GM19324 (cell line): ENCODE data around the gene CEP70.
"Not testable (repeated sequence)": the region's sequence is repeated elsewhere in the genome, so short reads cannot be mapped to it uniquely, and the experiment has no call there.

Experiments
- ATAC-seq: cut with Tn5 transposase; IDR thresholded peaks from one replicate; pipeline ENCODE4 v1.9.1; 2021; ENCODE audit warnings: mild to moderate bottlenecking, moderate library complexity; ENCODE audit not compliant: unreplicated experiment, low FRiP score

The CEP70 gene

GRCh38 chr3:138594150-138594934 is at the start of gene CEP70:
Gene CEP70, minus strand, starts transcription at chr3:138594260. Its CDS starts 21,333 bp downstream, at chr3:138572927.
- peak; percentile 94 for ATAC-seq

- ATAC-seq = no peak
Observed at GRCh38 chr3:138642927-138643253, 48.8 kb upstream of the CEP70 start.

- no peak for ATAC-seq
Observed at GRCh38 chr3:138642226-138642926, 48.3 kb upstream of the CEP70 start.

DNA sequence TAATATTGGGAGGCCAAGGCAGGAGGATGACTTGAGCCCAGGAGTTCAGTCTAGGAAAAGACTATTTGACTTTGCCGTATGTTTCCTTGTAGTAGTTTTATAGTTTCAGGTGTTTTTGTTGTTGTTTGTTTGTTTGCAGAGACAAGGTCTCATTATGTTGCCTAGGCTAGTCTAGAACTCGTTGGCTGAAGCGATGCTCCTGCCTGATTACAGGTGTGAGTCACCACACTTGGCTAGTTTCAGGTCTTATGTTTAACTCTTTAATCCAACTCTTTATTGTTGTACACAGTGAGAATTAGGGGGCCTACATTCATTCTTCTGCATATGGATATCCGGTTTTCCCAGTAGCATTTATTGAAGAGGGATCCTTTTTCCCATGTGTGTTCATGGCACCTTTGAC is 46.5 kb upstream of the CEP70 start:
- ATAC-seq = no peak

DNA sequence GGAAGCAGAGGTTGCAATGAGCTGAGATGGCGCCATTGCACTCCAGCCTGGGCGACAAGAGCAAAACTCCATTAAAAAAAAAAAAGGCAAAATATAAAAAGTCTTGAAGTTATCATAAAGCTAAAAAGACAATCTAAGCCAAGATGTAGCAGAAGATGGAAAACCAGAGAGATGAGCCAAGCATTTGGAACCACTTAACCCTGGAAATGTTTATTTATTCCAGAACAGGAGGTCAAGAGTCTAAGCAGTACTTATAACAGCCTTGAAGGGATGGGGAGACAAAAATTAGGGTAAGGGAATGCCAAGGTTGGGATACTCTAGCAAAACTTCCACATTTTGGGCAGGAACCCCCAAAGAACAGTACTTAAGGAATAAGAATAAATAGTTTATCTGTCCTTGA is 44.6 kb upstream of the CEP70 start:
- ATAC-seq = no peak

DNA sequence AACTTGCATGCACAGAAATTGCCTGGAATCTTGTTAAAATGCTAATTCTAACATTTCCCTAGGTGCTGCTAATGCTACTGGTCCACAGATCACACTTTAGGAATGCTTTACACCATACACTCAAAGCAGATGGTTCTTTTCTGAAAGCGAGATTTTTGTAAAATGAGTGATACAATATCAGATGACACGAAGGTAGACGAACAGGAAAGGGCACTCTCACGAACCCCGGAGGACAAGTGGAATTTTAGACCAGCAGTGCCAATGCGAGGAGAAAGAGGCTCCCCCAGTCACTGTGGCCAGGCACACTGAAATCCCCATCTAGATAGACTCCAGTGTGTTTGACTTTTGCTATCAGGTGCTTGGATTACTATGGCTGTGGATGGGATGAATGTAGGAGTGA is 35.5 kb upstream of the CEP70 start:
- ATAC-seq = no peak

GRCh38 chr3:138625707-138626365 is 31.8 kb upstream of the CEP70 start:
- ATAC-seq = no peak

- no peak for ATAC-seq
Observed at GRCh38 chr3:138624518-138624917, 30.5 kb upstream of the CEP70 start.

DNA sequence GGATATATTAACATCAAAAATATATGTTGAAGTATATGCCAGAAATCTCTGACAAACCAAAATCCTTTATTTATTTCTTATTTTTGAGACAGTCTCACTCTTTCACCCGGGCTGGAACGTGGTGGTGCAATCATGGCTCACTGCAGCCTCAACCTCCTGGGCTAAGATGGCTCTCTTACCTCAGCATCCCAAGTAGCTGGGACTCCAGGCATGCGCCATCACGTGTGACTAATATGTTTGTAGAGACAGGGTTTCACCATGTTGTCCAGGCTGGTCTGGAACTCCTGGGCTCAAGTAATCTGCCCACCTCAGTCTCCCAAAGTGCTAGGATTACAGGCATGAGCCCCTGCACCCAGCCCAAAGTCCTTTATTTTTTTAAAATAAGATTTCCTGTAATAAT is 26.4 kb upstream of the CEP70 start:
- no peak for ATAC-seq

GRCh38 chr3:138615462-138615861 is 21.4 kb upstream of the CEP70 start:
- ATAC-seq = no peak

GRCh38 chr3:138609898-138610266 is 15.8 kb upstream of the CEP70 start:
- ATAC-seq = no peak

GRCh38 chr3:138608322-138609135 is 14.5 kb upstream of the CEP70 start, which contains the start of gene FAIM:
Gene FAIM, plus strand, starts transcription at chr3:138608771. Its CDS starts 10,956 bp downstream, at chr3:138619727.
- peak; percentile 72 for ATAC-seq

GRCh38 chr3:138604106-138604595 is 10.1 kb upstream of the CEP70 start:
- not testable (repeated sequence) for ATAC-seq

- ATAC-seq = not testable (repeated sequence)
Observed at GRCh38 chr3:138601661-138602060, 7.6 kb upstream of the CEP70 start.

DNA sequence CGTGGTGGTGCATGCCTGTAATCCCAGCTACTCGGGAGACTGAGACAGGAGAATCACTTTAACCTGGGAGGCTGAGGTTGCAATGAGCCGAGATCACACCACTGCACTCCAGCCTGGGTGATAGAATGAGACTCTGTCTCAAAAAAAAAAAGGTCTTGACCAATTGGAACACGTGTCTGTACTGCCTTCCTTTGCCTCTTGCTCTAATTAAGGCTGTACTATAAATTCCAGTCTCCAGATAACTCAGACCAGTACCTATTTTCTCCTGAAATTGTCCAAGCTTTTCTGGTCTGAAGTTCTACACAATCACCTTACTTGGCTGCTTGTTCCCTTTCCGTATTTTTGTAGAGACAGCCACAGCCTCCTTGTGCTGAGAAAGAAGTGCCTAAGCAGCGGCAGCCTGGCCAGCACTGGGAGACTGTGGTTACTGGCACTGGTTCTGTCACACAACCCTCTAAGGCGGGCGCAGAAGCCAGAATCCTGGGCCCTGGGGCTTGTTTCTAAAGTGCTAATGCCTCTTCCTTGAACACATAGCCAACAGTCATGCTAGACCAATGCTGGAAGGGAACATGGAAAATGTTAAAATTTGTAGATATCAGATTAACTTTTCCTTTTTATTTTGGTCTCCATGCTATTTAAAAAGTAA is 6.2 kb upstream of the CEP70 start:
- ATAC-seq = no peak

- no peak for ATAC-seq
Observed at GRCh38 chr3:138598534-138598933, 4.5 kb upstream of the CEP70 start.

DNA sequence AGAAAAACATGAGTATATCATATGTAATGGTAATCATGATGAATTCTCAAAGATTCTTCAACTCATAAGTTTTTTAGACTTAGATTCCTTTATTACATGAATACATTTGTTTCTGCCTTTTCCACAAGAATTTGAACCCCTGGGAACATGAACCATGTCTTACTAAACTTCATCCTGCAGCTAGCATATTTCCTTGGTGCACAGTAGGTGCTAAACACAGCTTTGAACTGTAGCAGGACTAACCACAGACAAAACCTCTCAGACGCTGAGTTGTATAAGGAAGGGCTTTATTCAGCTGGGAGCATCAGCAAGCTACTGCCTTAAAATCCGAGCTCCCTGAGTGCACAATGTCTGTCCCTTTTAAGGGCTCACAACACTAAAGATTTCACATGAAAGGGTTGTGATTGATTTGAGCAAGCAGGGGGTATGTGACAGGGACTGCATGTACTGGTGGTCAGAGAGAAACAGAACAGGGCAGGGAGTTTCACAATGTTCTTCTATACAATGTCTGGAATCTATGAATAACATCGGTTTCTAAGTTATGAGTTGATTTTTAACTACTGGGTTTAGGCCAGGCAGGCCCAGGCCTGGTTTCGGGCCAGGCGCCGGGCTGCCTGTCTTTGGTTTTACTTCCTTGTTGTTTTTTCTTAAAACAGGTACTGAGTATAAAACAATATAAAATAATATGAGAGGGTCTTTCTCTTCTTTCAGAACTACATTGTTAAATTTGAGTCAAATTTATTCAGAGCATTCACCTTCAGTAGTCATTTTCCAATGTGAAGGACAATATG is 3.3 kb upstream of the CEP70 start:
- ATAC-seq = not testable (repeated sequence)

- no peak for ATAC-seq
Observed at GRCh38 chr3:138594935-138595610, 1.0 kb upstream of the CEP70 start.
